Heart right ventricle (tissue), 16 donors: ENCODE measurements around the gene CLSTN2. TPM values are rescaled to one million over a fixed set of nuclear protein-coding genes. Genes with fewer than 3 reads are reported as not detected.

Experiments used
- ATAC-seq, 8 donors: fragments of 200-7000 bp; cut with Tn5 transposase; one replicate each; pipeline ENCODE4 v1.9.1; 2020; ENCODE audit warnings: mild to moderate bottlenecking in 8 of 8, moderate library complexity in 8 of 8, moderate number of reproducible peaks in 1 of 8
- DNase-seq, 2 donors: peaks; one replicate each; pipeline ENCODE4 v3.0.0-alpha.2; 2020
- H3K27ac ChIP-seq, 10 donors: fragments of 200-600 bp; sonication (generic) in 2 of 10; one replicate each; pipeline versions ENCODE4 v1.5.0 to v1.8.0; 2020 to 2022; ENCODE audit warnings: mild to moderate bottlenecking in 3 of 10
- H3K27me3 ChIP-seq, 7 donors: fragments of 200-600 bp; one replicate each; pipeline ENCODE4 v1.8.0; 2021 to 2022; ENCODE audit warnings: mild to moderate bottlenecking in 2 of 7
- H3K36me3 ChIP-seq, 9 donors: fragments of 200-600 bp; sonication (generic) in 1 of 9; one replicate each; pipeline versions ENCODE4 v1.5.0 to v1.8.0; 2020 to 2022; ENCODE audit warnings: mild to moderate bottlenecking in 2 of 9
- H3K4me1 ChIP-seq, 9 donors: fragments of 200-600 bp; sonication (generic) in 1 of 9; one replicate each; pipeline versions ENCODE4 v1.5.0 to v1.8.0; 2020 to 2022; ENCODE audit warnings: mild to moderate bottlenecking in 4 of 9
- H3K4me3 ChIP-seq, 10 donors: fragments of 200-600 bp; sonication (generic) in 2 of 10; one replicate each; pipeline versions ENCODE4 v1.5.0 to v1.8.0; 2020 to 2022; ENCODE audit warnings: mild to moderate bottlenecking in 7 of 10, moderate library complexity in 2 of 10
- H3K9me3 ChIP-seq, 11 donors: fragments of 200-600 bp in 10 of 11; sonication (generic) in 2 of 11; one replicate each; pipeline versions ENCODE4 v1.5.0 to v1.8.0; 2013 to 2022; ENCODE audit warnings: mild to moderate bottlenecking in 2 of 11, control low read depth in 1 of 11, moderate library complexity in 1 of 11
- CTCF ChIP-seq, 9 donors: fragments of 200-600 bp; sonication (generic) in 2 of 9; IDR thresholded peaks; one replicate each; pipeline versions ENCODE4 v1.5.0 to v1.8.0; 2021 to 2022; ENCODE audit warnings: antibody characterized with exemption in 9 of 9, mild to moderate bottlenecking in 5 of 9, moderate library complexity in 1 of 9
- WGBS, 2 donors: extraction: QIAGEN DNeasy Blood & Tissue Kit; methylation state at CpG; one replicate each; pipeline ENCODE4 v1.1.7; 2013; ENCODE audit warnings: inconsistent platforms in 1 of 2; 5-methylcytosine and 5-hydroxymethylcytosine counted together
- intact Hi-C, 10 donors: fragments of 100-400 bp; cut with DNase I; formaldehyde crosslinking; loops; one replicate each; pipeline versions ENCODE4 v1.11.1 to v1.14.2; 2022
- polyA plus RNA-seq, 2 donors: library from polyadenylated mRNA; stranded (reverse); fragments of 200-250 nt; gene quantifications; one replicate each; pipeline ENCODE4 v1.2.3, GENCODE V29; 2013
- total RNA-seq, 10 donors: library from RNA; stranded (reverse); fragmentation: NEBNext Ultra II Directional in 3 of 10; extraction: Animal tissue kit (Norgen Biotek cat#: 25700) in 3 of 10; gene quantifications; one replicate each; pipeline versions ENCODE4 v1.2.1 to v1.2.4, GENCODE V29; 2021 to 2023
- donor health status: Arrhythmogenic right ventricular cardiomyopathy.
- donor health status: ischemic (EF 13 %, LVEDD 7.1; RV severe dilation, severe dysfunction).
- donor health status: healthy with polysubstance abuse.
- donor health status: DM: no; HTN: yes; CAD: no.
- donor health status: DM: no; HTN: no; CAD: no.
- donor health status: ischemic (EF 25% LVEDD 6.9; RV normal size, moderate dysfunction).
- donor health status: ischemic (EF 25% LVEDD 5.7; RV mildly dilated, moderate dysfunction).
- donor health status: healthy.
- donor health status: DM: yes; HTN: yes; CAD: no.
- donor health status: Ischemic cardiomyopathy.
- donor health status: ischemic (EF 35%, LVEDD 5.7; RV mildly dilated, moderate dysfunction).
- donor health status: nonischemic (EF 11% LVEDD 7.7; RV severe dilation, severe dysfunction).
- donor health status: DM: yes; HTN: yes; CAD: no.
- donor health status: PGD.
- donor health status: ischemic (EF 29% LVEDD 5.4; RV normal size, mild dysfunction).
- donor health status: nonischemic (EF 23%, LVEDD 6.1; RV moderate dilation, normal function).

CLSTN2 gene
- total and polyA plus RNA-seq, 12 donors: 0.57 to 10.7 (median 4.4) TPM

GRCh38 chr3:140243575-140243974, 308.6 kb downstream of the CLSTN2 start:
- H3K4me3 ChIP-seq: no peak overlapping the region
- intact Hi-C loops: no loop called here
- ATAC-seq: peak in 1 of 8 donors; percentile 19

DNA sequence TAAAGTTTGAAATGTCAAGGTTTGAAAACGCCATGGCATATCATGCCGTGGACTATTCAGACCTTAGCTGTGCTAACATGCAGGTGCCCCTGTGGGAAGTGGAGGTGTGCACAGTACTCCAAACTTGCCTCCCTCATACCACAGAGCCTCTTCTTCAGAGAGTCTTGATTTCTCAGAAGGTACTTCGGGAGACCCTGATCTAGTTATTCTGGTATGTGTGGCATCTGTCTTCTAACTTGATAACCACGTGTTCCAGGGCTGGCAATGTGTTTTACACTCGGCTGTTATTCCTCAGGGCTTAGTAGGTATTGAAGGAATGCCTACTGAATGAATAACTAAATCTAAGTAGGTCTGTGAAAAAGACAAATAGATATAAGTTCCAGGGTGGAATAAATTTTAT, 309.9 kb downstream of the CLSTN2 start:
- intact Hi-C loops: no loop called here
- WGBS, 2 donors: 61 to 70% methylated on average over 5 of the region's 5 CpGs
- DNase-seq: no peak

More at GRCh38 chr3:140243575-140243974, 308.6 kb downstream of the CLSTN2 start:
- Histone ChIP-seq H3K4me1 (peaks cover 0 to 12% (median 0%) of the 10 kb centered on the region in 9 donors), H3K9me3 (no peaks in the 10 kb centered on the region), H3K36me3 (no peaks in the 10 kb centered on the region), H3K27ac (no peak overlapping the region), H3K27me3 (no peaks in the 10 kb centered on the region)
- no peak for TF ChIP-seq CTCF (IDR thresholded peaks at IDR 0.05)
- no peak for DNase-seq
- 98 to 100% methylated on average over 1 of the region's 1 CpG for WGBS, 2 donors

DNA sequence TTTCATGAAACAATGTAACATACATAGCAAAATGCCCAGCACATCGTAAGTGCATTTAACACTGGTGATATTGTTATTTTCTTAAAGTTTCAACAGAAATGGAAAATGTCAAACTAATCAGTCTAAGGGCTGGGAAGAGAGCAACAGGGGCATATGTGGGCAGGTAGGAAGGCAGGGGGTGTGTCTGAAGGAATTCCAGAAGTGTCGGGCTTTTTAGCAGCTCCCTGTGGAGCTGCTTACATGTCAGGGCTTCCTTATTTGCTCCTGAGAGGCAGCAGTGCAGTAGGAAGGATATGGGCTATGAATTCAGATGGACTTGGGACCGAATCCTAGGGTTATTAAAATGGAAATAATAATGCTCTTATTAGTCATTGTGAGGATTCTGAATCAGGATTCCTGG, 311.6 kb downstream of the CLSTN2 start:
- no peaks in the 10 kb centered on the region for H3K27me3 ChIP-seq
- ATAC-seq (no peak), DNase-seq (no peak)
- WGBS, 2 donors: 50 to 52% methylated on average over 3 of the region's 3 CpGs
- no peak overlapping the region for H3K4me3 ChIP-seq
- no peak for TF ChIP-seq CTCF (IDR thresholded peaks at IDR 0.05)
- intact Hi-C loops: no loop called here
- no peaks in the 10 kb centered on the region for H3K36me3 ChIP-seq
- no peak overlapping the region for H3K27ac ChIP-seq
- peaks cover 0 to 15% (median 0%) of the 10 kb centered on the region in 9 donors for H3K4me1 ChIP-seq
- no peaks in the 10 kb centered on the region for H3K9me3 ChIP-seq

More for the DNA sequence above, 309.9 kb downstream of the CLSTN2 start:
- Histone ChIP-seq H3K4me3 (no peak overlapping the region), H3K36me3 (no peaks in the 10 kb centered on the region), H3K27me3 (no peaks in the 10 kb centered on the region), H3K4me1 (peaks cover 0 to 15% (median 0%) of the 10 kb centered on the region in 9 donors), H3K27ac (no peak overlapping the region), H3K9me3 (no peaks in the 10 kb centered on the region)
- no peak for TF ChIP-seq CTCF (IDR thresholded peaks at IDR 0.05)
- no peak for ATAC-seq

DNA sequence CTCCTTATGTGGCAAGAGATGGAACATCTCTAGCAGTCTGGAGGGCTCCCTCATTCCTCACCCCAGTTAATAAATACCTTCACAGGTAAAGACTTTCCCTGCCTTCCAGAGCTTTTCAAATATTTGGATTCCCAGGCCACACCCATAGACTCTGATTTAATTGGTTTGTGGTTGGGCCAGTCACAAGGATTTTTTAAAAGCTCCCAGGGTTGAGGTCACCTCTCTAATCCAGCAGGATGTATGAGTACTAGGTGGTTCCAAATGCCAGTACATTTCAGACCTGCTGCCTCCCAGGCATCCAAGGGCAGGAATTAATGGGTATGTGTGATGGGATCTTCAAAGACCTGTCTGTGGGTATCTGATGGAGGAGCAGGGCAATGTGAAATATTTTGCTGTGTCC, 312.8 kb downstream of the CLSTN2 start:
- ATAC-seq: no peak
- H3K4me3 ChIP-seq: no peak overlapping the region
- TF ChIP-seq CTCF (IDR thresholded peaks at IDR 0.05): no peak
- no peaks in the 10 kb centered on the region for H3K36me3 ChIP-seq
- H3K4me1 ChIP-seq: peaks cover 0 to 11% (median 0%) of the 10 kb centered on the region in 9 donors
- no peak overlapping the region for H3K27ac ChIP-seq
- intact Hi-C loops: no loop called here
- DNase-seq: no peak
- no peaks in the 10 kb centered on the region for H3K27me3 ChIP-seq
- no peaks in the 10 kb centered on the region for H3K9me3 ChIP-seq
